ENCODE data around the gene TMEM87B. TPM values are rescaled to one million over a fixed set of nuclear protein-coding genes. Genes with fewer than 3 reads are reported as not detected.

TMEM87B gene
- total and polyA plus RNA-seq, 2 of the 8 experiments (the other 6 are each of a cell fraction or from before 2014, with no cell fraction given), result 7.2 to 9.0 TPM

Other genes starting within 250 kb of the TMEM87B start
- 107 and 110 TPM in 2 replicates for gene ANAPC1, start 171.1 kb upstream of the TMEM87B start, total RNA-seq (2021; fragmentation: NEBNext Ultra II Directional; extraction: Animal tissue kit (Norgen Biotek cat#: 25700))
- gene ANAPC1, start 171.1 kb upstream of the TMEM87B start, polyA plus RNA-seq (2011; rRNA removed), result 42.7 and 46.6 TPM in 2 replicates
- gene MERTK, start 156.7 kb upstream of the TMEM87B start, total RNA-seq (2021; fragmentation: NEBNext Ultra II Directional; extraction: Animal tissue kit (Norgen Biotek cat#: 25700)), result 6.1 and 7.0 TPM in 2 replicates
- 5.8 and 6.5 TPM in 2 replicates for gene MERTK, start 156.7 kb upstream of the TMEM87B start, polyA plus RNA-seq (2011; rRNA removed)
- gene FBLN7, start 83.1 kb downstream of the TMEM87B start, total RNA-seq (2021; fragmentation: NEBNext Ultra II Directional; extraction: Animal tissue kit (Norgen Biotek cat#: 25700)), result 0.30 and 0.82 TPM in 2 replicates
- gene FBLN7, start 83.1 kb downstream of the TMEM87B start, polyA plus RNA-seq (2011; rRNA removed), result 0.77 and 0.88 TPM in 2 replicates
- 7.1 and 8.8 TPM in 2 replicates for gene ZC3H8, start 199.8 kb downstream of the TMEM87B start, total RNA-seq (2021; fragmentation: NEBNext Ultra II Directional; extraction: Animal tissue kit (Norgen Biotek cat#: 25700))
- gene ZC3H8, start 199.8 kb downstream of the TMEM87B start, polyA plus RNA-seq (2011; rRNA removed), result 0.66 and 1.9 TPM in 2 replicates
- gene ZC3H6, start 220.3 kb downstream of the TMEM87B start, total RNA-seq (2021; fragmentation: NEBNext Ultra II Directional; extraction: Animal tissue kit (Norgen Biotek cat#: 25700)), result 6.9 and 7.3 TPM in 2 replicates
- 1.4 and 1.5 TPM in 2 replicates for gene ZC3H6, start 220.3 kb downstream of the TMEM87B start, polyA plus RNA-seq (2011; rRNA removed)

Measured in H1 (cell line).